GM12874 (cell line): Measurements from ENCODE around the gene TRIP13.

Experiments
- CTCF ChIP-seq: IDR thresholded peaks from 2 replicates; pipeline ENCODE4 v1.5.1; 2011; ENCODE audit warnings: low read depth, mild to moderate bottlenecking, control low read depth, low read length, moderate library complexity; ENCODE audit not compliant: insufficient read depth

The TRIP13 gene

DNA sequence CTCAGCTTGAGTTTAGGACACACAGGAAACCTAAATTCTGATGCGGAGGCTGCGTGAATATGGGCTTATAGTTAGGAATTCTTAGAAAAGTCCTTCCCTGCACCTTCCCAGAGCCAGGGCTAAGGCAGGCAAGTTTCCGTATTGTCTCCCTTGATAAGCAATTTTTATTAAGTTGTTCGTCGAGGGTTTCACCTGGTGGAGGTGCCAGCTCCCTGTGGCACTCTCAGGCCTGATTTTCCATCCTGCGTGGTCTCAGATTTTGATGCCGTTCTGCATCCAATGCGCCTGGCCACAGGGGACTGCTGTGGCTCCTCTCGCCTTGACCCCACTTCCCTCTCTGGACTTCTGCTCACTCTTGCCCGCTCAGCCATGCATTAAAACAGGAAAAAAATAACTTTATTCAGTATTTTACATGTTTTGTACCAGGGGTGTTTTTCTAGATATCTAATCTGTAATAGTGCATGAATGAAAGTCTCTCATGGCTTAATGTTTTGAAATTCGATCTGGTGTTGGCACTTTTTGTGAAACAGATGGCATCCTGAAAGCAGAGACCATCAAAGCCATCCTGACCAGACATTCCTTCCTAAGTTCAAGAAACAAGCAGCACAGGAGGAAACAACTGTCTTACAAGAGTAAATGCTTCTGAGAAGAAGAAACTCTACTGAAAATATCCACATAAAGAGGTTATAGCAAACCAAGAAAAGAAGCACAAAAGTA is 50.7 kb downstream of the TRIP13 start:
- no peak for TF ChIP-seq CTCF

GRCh38 chr5:943918-944620 is 51.4 kb downstream of the TRIP13 start:
- TF ChIP-seq CTCF: no peak

GRCh38 chr5:944621-944927 is 51.9 kb downstream of the TRIP13 start:
- no peak for TF ChIP-seq CTCF

- no peak for TF ChIP-seq CTCF
Measured at GRCh38 chr5:944992-945685, 52.5 kb downstream of the TRIP13 start.

DNA sequence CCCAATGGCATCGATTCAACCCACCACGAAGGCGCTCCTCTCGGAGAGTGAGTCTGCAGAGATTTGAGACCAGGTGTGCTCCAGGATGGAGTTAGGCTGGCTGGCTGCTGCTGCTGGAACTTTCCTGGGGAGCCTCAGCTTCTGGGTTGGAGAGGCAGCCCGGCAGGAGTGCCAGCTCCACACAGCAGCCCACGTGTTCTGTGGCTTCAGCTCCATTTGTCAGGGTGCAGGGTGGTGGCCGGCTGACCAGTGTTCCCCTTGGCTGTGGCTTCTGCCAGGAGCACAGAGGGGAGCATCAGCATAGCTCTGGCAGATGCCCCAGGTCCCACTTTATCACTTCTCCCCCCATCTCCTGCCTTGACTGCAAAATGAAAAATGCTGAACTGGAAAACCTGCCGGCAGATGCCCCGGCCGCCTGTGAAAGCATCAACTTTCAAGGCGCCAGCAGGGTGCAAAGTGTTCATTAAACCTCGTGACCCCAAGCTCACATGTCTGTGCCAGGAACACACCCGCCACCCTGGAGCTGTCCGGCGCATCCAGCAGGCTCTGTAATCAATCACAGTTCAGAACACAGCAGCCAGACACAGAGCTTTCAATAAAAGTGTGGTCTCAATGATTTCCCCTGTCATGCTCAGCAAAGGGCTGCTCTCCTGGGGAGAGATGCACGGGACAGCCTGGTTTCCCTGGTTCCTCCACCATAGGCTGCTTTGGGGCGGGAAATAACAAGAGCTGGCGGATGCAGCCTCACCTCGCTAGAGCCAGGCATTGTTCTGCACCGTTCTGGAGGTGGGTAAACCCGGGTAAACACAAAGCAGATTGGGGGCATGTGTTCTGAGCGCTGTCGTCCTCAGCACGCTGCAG is 53.2 kb downstream of the TRIP13 start:
- TF ChIP-seq CTCF: no peak

- TF ChIP-seq CTCF: no peak
Measured at GRCh38 chr5:946720-947625, 54.3 kb downstream of the TRIP13 start.
